H9 (cell line): ENCODE results near the gene PAK1. TPM values are rescaled to one million over a fixed set of nuclear protein-coding genes. Genes with fewer than 3 reads are reported as not detected.

Experiments used
- DNase-seq: peaks from one replicate; pipeline ENCODE4 v3.0.0-alpha.2; 2017
- H2AFZ ChIP-seq: one replicate; pipeline ENCODE4 v1.6.1; 2013; ENCODE audit warnings: mild to moderate bottlenecking, low read length, control low read depth, moderate library complexity
- H2AK5ac ChIP-seq: 2 replicates; pipeline ENCODE4 v1.6.1; 2013; ENCODE audit warnings: low read length, control low read depth, mixed read lengths; ENCODE audit not compliant: insufficient read length
- H2BK120ac ChIP-seq: one replicate; pipeline ENCODE4 v1.6.1; 2013; ENCODE audit warnings: low read depth, mild to moderate bottlenecking, low read length, control low read depth, inconsistent platforms; ENCODE audit not compliant: poor library complexity, severe bottlenecking
- H2BK12ac ChIP-seq: 2 replicates; pipeline ENCODE4 v1.6.1; 2013; ENCODE audit warnings: low read length, control low read depth, mixed read lengths, low read depth; ENCODE audit not compliant: insufficient read length
- H2BK15ac ChIP-seq: 2 replicates; pipeline ENCODE4 v1.6.1; 2013; ENCODE audit warnings: low read depth, low read length, control low read depth
- H2BK20ac ChIP-seq: one replicate; pipeline ENCODE4 v1.6.1; 2013; ENCODE audit warnings: low read depth, mild to moderate bottlenecking, low read length, control low read depth, inconsistent platforms; ENCODE audit not compliant: poor library complexity, severe bottlenecking
- H2BK5ac ChIP-seq: 2 replicates; pipeline ENCODE4 v1.6.1; 2013; ENCODE audit warnings: low read length, control low read depth, mixed read lengths; ENCODE audit not compliant: insufficient read length
- H3K14ac ChIP-seq: 2 replicates; pipeline ENCODE4 v1.6.1; 2013; ENCODE audit warnings: low read length, control low read depth; ENCODE audit not compliant: insufficient read depth
- H3K18ac ChIP-seq: 2 replicates; pipeline ENCODE4 v1.6.1; 2013; ENCODE audit warnings: low read depth, mild to moderate bottlenecking, mixed read lengths, low read length, control low read depth; ENCODE audit not compliant: insufficient read length
- H3K23ac ChIP-seq: 2 replicates; pipeline ENCODE4 v1.6.1; 2013; ENCODE audit warnings: low read length, control low read depth, mixed read lengths, low read depth; ENCODE audit not compliant: insufficient read length
- H3K23me2 ChIP-seq: 2 replicates; pipeline ENCODE4 v1.6.1; 2013; ENCODE audit warnings: low read depth, mild to moderate bottlenecking, mixed read lengths, low read length, control low read depth; ENCODE audit not compliant: insufficient read length, poor library complexity, severe bottlenecking
- H3K27ac ChIP-seq: 2 replicates; pipeline ENCODE4 v1.5.1; 2013; ENCODE audit warnings: low read length, control low read depth, mixed read lengths, low read depth; ENCODE audit not compliant: insufficient read length
- H3K27me3 ChIP-seq: 2 replicates; pipeline ENCODE4 v1.6.1; 2013; ENCODE audit warnings: low read length, control low read depth, inconsistent platforms; ENCODE audit not compliant: insufficient read depth
- H3K4ac ChIP-seq: 2 replicates; pipeline ENCODE4 v1.6.1; 2013; ENCODE audit warnings: low read depth, mild to moderate bottlenecking, control low read depth, inconsistent platforms, low read length, moderate library complexity
- H3K4me1 ChIP-seq: 2 replicates; pipeline ENCODE4 v1.6.1; 2013; ENCODE audit warnings: low read length, control low read depth, inconsistent platforms; ENCODE audit not compliant: insufficient read depth
- H3K4me2 ChIP-seq: 2 replicates; pipeline ENCODE4 v1.6.1; 2013; ENCODE audit warnings: low read length, control low read depth, mixed read lengths; ENCODE audit not compliant: insufficient read length, insufficient read depth
- H3K56ac ChIP-seq: 2 replicates; pipeline ENCODE4 v1.6.1; 2013; ENCODE audit warnings: low read depth, mild to moderate bottlenecking, mixed read lengths, low read length, control low read depth; ENCODE audit not compliant: insufficient read length
- H3K79me1 ChIP-seq: 2 replicates; pipeline ENCODE4 v1.6.1; 2013; ENCODE audit warnings: low read depth, mild to moderate bottlenecking, moderate library complexity, low read length, control low read depth, inconsistent platforms; ENCODE audit not compliant: insufficient read depth, poor library complexity, severe bottlenecking
- H3K79me2 ChIP-seq: 2 replicates; pipeline ENCODE4 v1.6.1; 2013; ENCODE audit warnings: low read length, control low read depth, inconsistent platforms; ENCODE audit not compliant: insufficient read depth
- H3K9ac ChIP-seq: 2 replicates; pipeline ENCODE4 v1.6.1; 2013; ENCODE audit warnings: low read length, control low read depth, mixed read lengths; ENCODE audit not compliant: insufficient read length; ENCODE audit errors: extremely low read depth
- H3K9me3 ChIP-seq: one replicate; pipeline ENCODE4 v1.6.1; 2013; ENCODE audit warnings: low read depth, low read length, inconsistent platforms; ENCODE audit not compliant: control insufficient read depth
- H3T11ph ChIP-seq: one replicate; pipeline ENCODE4 v1.6.1; 2013; ENCODE audit warnings: mild to moderate bottlenecking, low read length, control low read depth, inconsistent platforms
- H4K20me1 ChIP-seq: one replicate; pipeline ENCODE4 v1.6.1; 2013; ENCODE audit not compliant: control insufficient read depth, insufficient read length, insufficient read depth
- H4K5ac ChIP-seq: 2 replicates; pipeline ENCODE4 v1.6.1; 2013; ENCODE audit warnings: low read depth, mild to moderate bottlenecking, mixed read lengths, low read length, control low read depth; ENCODE audit not compliant: insufficient read length
- H4K8ac ChIP-seq: replicated peaks from 2 replicates; pipeline ENCODE4 v1.6.1; 2013; ENCODE audit warnings: low read length, control low read depth, mixed read lengths, low read depth; ENCODE audit not compliant: insufficient read length
- H4K91ac ChIP-seq: 2 replicates; pipeline ENCODE4 v1.6.1; 2013; ENCODE audit warnings: low read depth, mild to moderate bottlenecking, moderate library complexity, mixed read lengths, low read length, control low read depth; ENCODE audit not compliant: insufficient read length
- H3K27ac Mint-ChIP-seq, 3 experiments: 2 replicates in 2 of 3; 3 replicates in 1 of 3; pipeline ENCODE4 v1.8.0; 2020 to 2021; ENCODE audit warnings: mixed read lengths in 3 of 3, mild to moderate bottlenecking in 1 of 3, moderate library complexity in 1 of 3
- H3K27me3 Mint-ChIP-seq: 2 replicates; pipeline ENCODE4 v1.8.0; 2021; ENCODE audit warnings: low read depth, mild to moderate bottlenecking, moderate library complexity, mixed read lengths
- H3K36me3 Mint-ChIP-seq, 3 experiments: 2 replicates in 2 of 3; 3 replicates in 1 of 3; pipeline ENCODE4 v1.8.0; 2020 to 2021; ENCODE audit warnings: low read depth in 3 of 3, mixed read lengths in 3 of 3; ENCODE audit not compliant: insufficient read depth in 1 of 3
- H3K4me1 Mint-ChIP-seq, 2 experiments: 2 replicates each; pipeline ENCODE4 v1.8.0; 2020; ENCODE audit warnings: mixed read lengths in 2 of 2
- H3K4me3 Mint-ChIP-seq, 2 experiments: 2 replicates in 1 of 2; 3 replicates in 1 of 2; pipeline ENCODE4 v1.8.0; 2020 to 2021; ENCODE audit warnings: mild to moderate bottlenecking in 2 of 2, mixed read lengths in 2 of 2, moderate library complexity in 1 of 2
- H3K9me3 Mint-ChIP-seq, 2 experiments: 2 replicates in 1 of 2; 3 replicates in 1 of 2; pipeline ENCODE4 v1.8.0; 2020; ENCODE audit warnings: mild to moderate bottlenecking in 2 of 2, mixed read lengths in 2 of 2, moderate library complexity in 1 of 2
- CTCF ChIP-seq: fragments of 200-600 bp; sonication (generic); conservative IDR thresholded peaks from 3 replicates; pipeline ENCODE4 v1.8.0; 2021; ENCODE audit warnings: antibody characterized with exemption, mild to moderate bottlenecking
- WGBS: extraction: QIAGEN DNeasy Blood & Tissue Kit; methylation state at CpG from one replicate; pipeline ENCODE4 v1.1.7; 2013; ENCODE audit warnings: missing lambda C conversion rate, low lambda C conversion rate, mixed read lengths; ENCODE audit not compliant: insufficient read length; ENCODE audit errors: extremely low coverage; 5-methylcytosine and 5-hydroxymethylcytosine counted together
- total RNA-seq: library from RNA; stranded (reverse); gene quantifications from 2 replicates; pipeline ENCODE4 v1.2.1, GENCODE V29; 2021

PAK1 gene
- total RNA-seq, 1 experiment from 2014 or later: 122 TPM

- H3K23ac ChIP-seq: no peak overlapping the region
- no peaks in the 10 kb centered on the region for H3K79me1 ChIP-seq
- Mint-ChIP-seq H3K4me3 (no peak overlapping the region), H3K27ac (peak overlapping the region in 1 of 3 experiments; percentile 31; a peak in 1 of 7 replicates), H3K36me3 (no peaks in the 10 kb centered on the region; a peak in 3 of 7 replicates), H3K27me3 (no peaks in the 10 kb centered on the region), H3K9me3 (no peaks in the 10 kb centered on the region), H3K4me1 (peaks cover 54 to 55% of the 10 kb centered on the region in 2 experiments)
- H2AK5ac ChIP-seq: no peak overlapping the region
- WGBS: no CpG with 5 or more reads among the region's 3 CpGs
- H3K18ac ChIP-seq: no peak overlapping the region
- H3K4ac ChIP-seq: no peak overlapping the region
- H2BK12ac ChIP-seq: no peak overlapping the region
- H3K9me3 ChIP-seq: no peaks in the 10 kb centered on the region
- H3K79me2 ChIP-seq: peaks cover 74% of the 10 kb centered on the region
- H3K27me3 ChIP-seq: no peaks in the 10 kb centered on the region
- no peak overlapping the region for H2BK20ac ChIP-seq
- no peak overlapping the region for H3K56ac ChIP-seq
- peaks cover 7% of the 10 kb centered on the region for H3K23me2 ChIP-seq
- H3K27ac ChIP-seq: no peak overlapping the region
- TF ChIP-seq CTCF: no peak
- H3K4me1 ChIP-seq: peaks cover 19% of the 10 kb centered on the region
- no peak overlapping the region for H2BK5ac ChIP-seq
- H4K8ac ChIP-seq: no peak overlapping the region
- H3K14ac ChIP-seq: no peak overlapping the region
- no peak overlapping the region for H3T11ph ChIP-seq
- H2BK15ac ChIP-seq: no peak overlapping the region
- H2AFZ ChIP-seq: no peak overlapping the region
- no peaks in the 10 kb centered on the region for H4K20me1 ChIP-seq
- no peak overlapping the region for H4K91ac ChIP-seq
- no peak for DNase-seq
- H3K4me2 ChIP-seq: no peak overlapping the region
- H2BK120ac ChIP-seq: no peak overlapping the region
- H4K5ac ChIP-seq: no peak overlapping the region
- H3K9ac ChIP-seq: no peak overlapping the region
These were observed 67.5 kb downstream of the PAK1 start for GRCh38 chr11:77406396-77406795.
